GM12892 (cell line): ENCODE measurements around the gene NR2F2.
"Not testable (repeated sequence)": the region's sequence is repeated elsewhere in the genome, so short reads cannot be mapped to it uniquely, and the experiment has no call there.

Source experiments
- POLR2A ChIP-seq: IDR thresholded peaks from 2 replicates; pipeline ENCODE4 v1.6.1; 2011; ENCODE audit warnings: low read depth, low read length, control low read depth
- POLR2AphosphoS5 ChIP-seq: IDR thresholded peaks from 2 replicates; pipeline ENCODE4 v1.6.1; 2011; ENCODE audit warnings: low read depth, low read length, control low read depth
- TAF1 ChIP-seq: IDR thresholded peaks from 2 replicates; pipeline ENCODE4 v1.6.1; 2011; ENCODE audit warnings: low read depth, mild to moderate bottlenecking, control low read depth, low read length, borderline replicate concordance

DNA sequence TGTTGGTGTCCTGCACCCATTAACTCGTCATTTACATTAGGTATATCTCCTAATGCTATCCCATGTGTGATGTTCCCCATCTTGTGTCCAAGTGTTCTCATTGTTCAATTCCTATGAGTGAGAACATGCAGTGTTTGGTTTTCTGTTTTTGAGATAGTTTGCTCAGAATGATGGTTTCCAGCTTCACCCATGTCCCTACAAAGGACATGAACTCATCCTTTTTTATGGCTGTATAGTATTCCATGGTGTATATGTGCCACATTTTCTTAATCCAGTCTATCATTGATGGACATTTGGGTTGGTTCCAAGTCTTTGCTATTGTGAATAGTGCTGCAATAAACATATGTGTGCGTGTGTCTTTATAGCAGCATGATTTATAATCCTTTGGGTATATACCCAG is 49.1 kb downstream of the NR2F2 start:
- TF ChIP-seq POLR2A, POLR2AphosphoS5, TAF1: not testable (repeated sequence)
